GM12878 (cell line): Measurements from ENCODE around the gene RANGAP1. TPM values are rescaled to one million over a fixed set of nuclear protein-coding genes. Genes with fewer than 3 reads are reported as not detected.

Experiments
- EGR1 ChIP-seq, 2 experiments: IDR thresholded peaks; 1 replicate in 1 of 2; 2 replicates in 1 of 2; pipeline ENCODE4 v1.6.1; 2011 to 2012; ENCODE audit warnings: low read depth in 2 of 2, low read length in 2 of 2, borderline replicate concordance in 1 of 2, mild to moderate bottlenecking in 1 of 2, moderate library complexity in 1 of 2
- ESRRA ChIP-seq: IDR thresholded peaks from 2 replicates; pipeline ENCODE4 v1.6.1; 2012; ENCODE audit warnings: mild to moderate bottlenecking, low read length, improper control_type of control experiment
- GABPA ChIP-seq: IDR thresholded peaks from 2 replicates; pipeline ENCODE4 v1.6.1; 2014; ENCODE audit warnings: antibody characterized with exemption, low read depth, mild to moderate bottlenecking, inconsistent platforms
- HDAC2 ChIP-seq: fragments of 200-600 bp; sonication (generic); IDR thresholded peaks from 2 replicates; pipeline ENCODE4 v1.6.1; 2017
- HDAC6 ChIP-seq: fragments of 200-600 bp; sonication (generic); IDR thresholded peaks from one replicate; pipeline ENCODE4 v1.8.0; 2017; ENCODE audit warnings: antibody characterized with exemption; ENCODE audit not compliant: unreplicated experiment
- JUNB ChIP-seq: IDR thresholded peaks from 2 replicates; pipeline ENCODE4 v1.6.1; 2016; ENCODE audit warnings: antibody characterized with exemption, mild to moderate bottlenecking
- JUND ChIP-seq: IDR thresholded peaks from 2 replicates; pipeline ENCODE4 v1.6.1; 2012; ENCODE audit warnings: low read depth, mild to moderate bottlenecking, low read length, improper control_type of control experiment, moderate library complexity
- NFXL1 ChIP-seq: fragments of 450-650 bp; IDR thresholded peaks from 2 replicates; pipeline ENCODE4 v1.6.1; 2017; ENCODE audit warnings: antibody characterized with exemption, mild to moderate bottlenecking, borderline replicate concordance
- NR2C1 ChIP-seq: fragments of 450-650 bp; IDR thresholded peaks from 2 replicates; pipeline ENCODE4 v1.6.1; 2017; ENCODE audit warnings: antibody characterized with exemption, mild to moderate bottlenecking, moderate library complexity
- PAX8 ChIP-seq: fragments of 450-650 bp; IDR thresholded peaks from 2 replicates; pipeline ENCODE4 v1.6.1; 2017; ENCODE audit warnings: mild to moderate bottlenecking, moderate library complexity
- POLR2AphosphoS2 ChIP-seq: IDR thresholded peaks from 2 replicates; pipeline ENCODE4 v1.6.1; 2011; ENCODE audit warnings: low read depth, mild to moderate bottlenecking, low read length, improper control_type of control experiment, moderate library complexity
- RB1 ChIP-seq: fragments of 450-650 bp; formaldehyde crosslinking; IDR thresholded peaks from 2 replicates; pipeline ENCODE4 v1.6.1; 2017; ENCODE audit warnings: mild to moderate bottlenecking, borderline replicate concordance
- RBBP5 ChIP-seq: fragments of 200-600 bp; sonication (generic); conservative IDR thresholded peaks from 2 replicates; pipeline ENCODE4 v1.6.1; 2016
- STAT1 ChIP-seq: fragments of 450-650 bp; conservative IDR thresholded peaks from 2 replicates; pipeline ENCODE4 v1.6.1; 2014; ENCODE audit warnings: antibody characterized with exemption, mild to moderate bottlenecking
- STAT3 ChIP-seq: IDR thresholded peaks from 2 replicates; pipeline ENCODE4 v1.6.1; 2011; ENCODE audit warnings: low read depth, low read length, improper control_type of control experiment
- TCF3 ChIP-seq: IDR thresholded peaks from 2 replicates; pipeline ENCODE4 v1.6.1; 2012; ENCODE audit warnings: low read depth, mild to moderate bottlenecking, low read length, borderline replicate concordance; ENCODE audit not compliant: insufficient read depth
- YBX1 ChIP-seq: fragments of 450-650 bp; IDR thresholded peaks from 2 replicates; pipeline ENCODE4 v1.6.1; 2016; ENCODE audit warnings: antibody characterized with exemption
- ZBED1 ChIP-seq: IDR thresholded peaks from 2 replicates; pipeline ENCODE4 v1.6.1; 2016; ENCODE audit warnings: borderline replicate concordance
- ZNF274 ChIP-seq: IDR thresholded peaks from one replicate; pipeline ENCODE4 v1.8.0; 2011; ENCODE audit not compliant: insufficient read length, insufficient read depth
- ZSCAN29 ChIP-seq: fragments of 450-650 bp; IDR thresholded peaks from 2 replicates; pipeline ENCODE4 v1.6.1; 2017; ENCODE audit warnings: mild to moderate bottlenecking, moderate library complexity
- polyA plus RNA-seq, 11 experiments: library from polyadenylated mRNA; depleted of rRNA in 4 of 11; unstranded in 6 of 11; stranded (reverse) in 5 of 11; fragments of >200 nt; fragmentation: Nextera tagmentation in 4 of 11; fragmentation: Illumina TruSeq in 1 of 11; extraction: Ambion mirVana in 4 of 11; extraction: Trizol in 1 of 11; gene quantifications; 1 replicate in 1 of 11; 2 replicates in 10 of 11; pipeline versions ENCODE4 v1.2.1 to v1.2.3, GENCODE V29; 2011 to 2016; ENCODE audit warnings: inconsistent platforms in 2 of 11, missing spikeins in 2 of 11, low read depth in 1 of 11
- total RNA-seq, 4 experiments: library from RNA; depleted of rRNA in 3 of 4; stranded (reverse); fragments of >200 nt in 3 of 4; fragmentation: Illumina TruSeq in 1 of 4; extraction: Trizol in 1 of 4; gene quantifications; 2 replicates each; pipeline versions ENCODE4 v1.2.1 to v1.2.3, GENCODE V29; 2013 to 2021
- TF ChIP-seq, protein P1 (sequence below): fragments of 450-650 bp; IDR thresholded peaks from 2 replicates; pipeline ENCODE4 v1.6.1; 2017; ENCODE audit warnings: mild to moderate bottlenecking, moderate library complexity
- TF ChIP-seq, protein P2 (sequence below): fragments of 450-650 bp; IDR thresholded peaks from 2 replicates; pipeline ENCODE4 v1.6.1; 2018; ENCODE audit warnings: mild to moderate bottlenecking, low read depth, moderate library complexity; ENCODE audit not compliant: partially characterized antibody
- TF ChIP-seq, protein P3 (sequence below), 3 experiments: IDR thresholded peaks in 2 of 3; conservative IDR thresholded peaks in 1 of 3; 2 replicates each; pipeline ENCODE4 v1.5.1; 2011; ENCODE audit warnings: low read depth in 3 of 3, low read length in 3 of 3, mild to moderate bottlenecking in 3 of 3, control low read depth in 2 of 3, moderate library complexity in 2 of 3, inconsistent platforms in 1 of 3, mixed read lengths in 1 of 3; ENCODE audit not compliant: control insufficient read depth in 2 of 3, insufficient read depth in 1 of 3; ENCODE audit errors: extremely low read depth in 1 of 3

The RANGAP1 gene
- total and polyA plus RNA-seq, 10 of the 15 experiments (the other 5 are each of a cell fraction or from before 2014, with no cell fraction given), result 2.5 to 109 (median 60.2) TPM

DNA sequence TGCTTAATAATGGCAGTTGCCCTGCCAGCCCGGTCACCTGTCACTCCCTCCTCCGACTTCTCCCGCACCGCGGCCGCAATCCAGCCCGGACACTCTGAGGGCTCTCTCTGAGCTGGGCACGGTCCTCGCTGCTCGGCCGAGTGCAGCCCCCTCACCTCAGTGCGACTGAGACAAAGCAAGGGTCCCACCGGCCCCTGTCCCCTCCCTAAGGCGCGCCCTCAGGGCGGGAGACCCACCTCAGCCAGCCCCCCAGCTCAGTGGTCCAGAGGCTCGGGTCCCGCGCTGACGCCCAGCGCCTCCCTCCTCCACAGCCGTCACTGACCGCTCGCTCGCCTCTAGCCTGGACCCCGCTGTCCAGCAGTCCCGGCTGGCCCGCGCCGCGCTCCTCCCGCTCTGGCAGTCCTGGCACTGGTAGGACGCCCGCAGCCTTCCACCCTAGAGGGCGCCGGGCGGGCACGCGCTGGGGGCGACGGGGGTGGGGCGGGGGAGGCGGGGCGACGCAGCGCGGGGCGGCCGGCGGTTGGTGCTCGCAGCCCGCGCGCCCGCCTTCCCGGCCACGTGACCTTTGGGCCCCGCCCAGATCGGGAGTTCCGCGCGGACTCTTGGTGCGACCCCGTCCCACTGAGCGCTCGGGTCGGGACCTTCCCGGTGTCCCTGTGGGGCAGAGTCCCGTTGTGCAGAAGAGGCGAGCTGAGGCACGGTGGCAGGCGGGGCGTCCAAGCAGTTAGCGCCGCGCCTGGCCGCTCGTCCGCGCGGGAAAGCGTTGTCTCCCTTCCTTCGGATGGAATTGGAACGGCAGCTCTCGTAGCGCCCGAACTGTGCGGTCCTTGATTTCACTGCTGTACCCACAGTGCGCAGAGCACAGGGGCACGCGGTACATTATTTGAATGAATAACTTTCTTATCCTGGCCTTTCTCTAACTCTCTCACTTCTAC is 88.7 kb downstream of the RANGAP1 start (continued):
- TF ChIP-seq STAT1 (no peak), POLR2AphosphoS2 (no peak), ZSCAN29 (no peak), RB1 (peak; percentile 65; the same call in 1 of the 2 replicates), ESRRA (no peak), TCF3 (no peak), HDAC2 (no peak), ZNF274 (no peak), STAT3 (no peak), GABPA (no peak), JUNB (no peak), NFXL1 (no peak), EGR1 (IDR thresholded peaks at IDR 0.05; ENCODE audit: borderline replicate concordance in 1 of 2, low read depth in 2 of 2, low read length in 2 of 2) (no peak), RBBP5 (no peak), JUND (no peak), YBX1 (no peak), PAX8 (no peak), ZBED1 (no peak), HDAC6 (no peak), NR2C1 (no peak)
- TF ChIP-seq, protein P1, sequence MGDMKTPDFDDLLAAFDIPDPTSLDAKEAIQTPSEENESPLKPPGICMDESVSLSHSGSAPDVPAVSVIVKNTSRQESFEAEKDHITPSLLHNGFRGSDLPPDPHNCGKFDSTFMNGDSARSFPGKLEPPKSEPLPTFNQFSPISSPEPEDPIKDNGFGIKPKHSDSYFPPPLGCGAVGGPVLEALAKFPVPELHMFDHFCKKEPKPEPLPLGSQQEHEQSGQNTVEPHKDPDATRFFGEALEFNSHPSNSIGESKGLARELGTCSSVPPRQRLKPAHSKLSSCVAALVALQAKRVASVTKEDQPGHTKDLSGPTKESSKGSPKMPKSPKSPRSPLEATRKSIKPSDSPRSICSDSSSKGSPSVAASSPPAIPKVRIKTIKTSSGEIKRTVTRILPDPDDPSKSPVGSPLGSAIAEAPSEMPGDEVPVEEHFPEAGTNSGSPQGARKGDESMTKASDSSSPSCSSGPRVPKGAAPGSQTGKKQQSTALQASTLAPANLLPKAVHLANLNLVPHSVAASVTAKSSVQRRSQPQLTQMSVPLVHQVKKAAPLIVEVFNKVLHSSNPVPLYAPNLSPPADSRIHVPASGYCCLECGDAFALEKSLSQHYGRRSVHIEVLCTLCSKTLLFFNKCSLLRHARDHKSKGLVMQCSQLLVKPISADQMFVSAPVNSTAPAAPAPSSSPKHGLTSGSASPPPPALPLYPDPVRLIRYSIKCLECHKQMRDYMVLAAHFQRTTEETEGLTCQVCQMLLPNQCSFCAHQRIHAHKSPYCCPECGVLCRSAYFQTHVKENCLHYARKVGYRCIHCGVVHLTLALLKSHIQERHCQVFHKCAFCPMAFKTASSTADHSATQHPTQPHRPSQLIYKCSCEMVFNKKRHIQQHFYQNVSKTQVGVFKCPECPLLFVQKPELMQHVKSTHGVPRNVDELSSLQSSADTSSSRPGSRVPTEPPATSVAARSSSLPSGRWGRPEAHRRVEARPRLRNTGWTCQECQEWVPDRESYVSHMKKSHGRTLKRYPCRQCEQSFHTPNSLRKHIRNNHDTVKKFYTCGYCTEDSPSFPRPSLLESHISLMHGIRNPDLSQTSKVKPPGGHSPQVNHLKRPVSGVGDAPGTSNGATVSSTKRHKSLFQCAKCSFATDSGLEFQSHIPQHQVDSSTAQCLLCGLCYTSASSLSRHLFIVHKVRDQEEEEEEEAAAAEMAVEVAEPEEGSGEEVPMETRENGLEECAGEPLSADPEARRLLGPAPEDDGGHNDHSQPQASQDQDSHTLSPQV, result no peak
- TF ChIP-seq, protein P2, sequence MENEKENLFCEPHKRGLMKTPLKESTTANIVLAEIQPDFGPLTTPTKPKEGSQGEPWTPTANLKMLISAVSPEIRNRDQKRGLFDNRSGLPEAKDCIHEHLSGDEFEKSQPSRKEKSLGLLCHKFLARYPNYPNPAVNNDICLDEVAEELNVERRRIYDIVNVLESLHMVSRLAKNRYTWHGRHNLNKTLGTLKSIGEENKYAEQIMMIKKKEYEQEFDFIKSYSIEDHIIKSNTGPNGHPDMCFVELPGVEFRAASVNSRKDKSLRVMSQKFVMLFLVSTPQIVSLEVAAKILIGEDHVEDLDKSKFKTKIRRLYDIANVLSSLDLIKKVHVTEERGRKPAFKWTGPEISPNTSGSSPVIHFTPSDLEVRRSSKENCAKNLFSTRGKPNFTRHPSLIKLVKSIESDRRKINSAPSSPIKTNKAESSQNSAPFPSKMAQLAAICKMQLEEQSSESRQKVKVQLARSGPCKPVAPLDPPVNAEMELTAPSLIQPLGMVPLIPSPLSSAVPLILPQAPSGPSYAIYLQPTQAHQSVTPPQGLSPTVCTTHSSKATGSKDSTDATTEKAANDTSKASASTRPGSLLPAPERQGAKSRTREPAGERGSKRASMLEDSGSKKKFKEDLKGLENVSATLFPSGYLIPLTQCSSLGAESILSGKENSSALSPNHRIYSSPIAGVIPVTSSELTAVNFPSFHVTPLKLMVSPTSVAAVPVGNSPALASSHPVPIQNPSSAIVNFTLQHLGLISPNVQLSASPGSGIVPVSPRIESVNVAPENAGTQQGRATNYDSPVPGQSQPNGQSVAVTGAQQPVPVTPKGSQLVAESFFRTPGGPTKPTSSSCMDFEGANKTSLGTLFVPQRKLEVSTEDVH, result peak; percentile 50
- TF ChIP-seq, protein P3, sequence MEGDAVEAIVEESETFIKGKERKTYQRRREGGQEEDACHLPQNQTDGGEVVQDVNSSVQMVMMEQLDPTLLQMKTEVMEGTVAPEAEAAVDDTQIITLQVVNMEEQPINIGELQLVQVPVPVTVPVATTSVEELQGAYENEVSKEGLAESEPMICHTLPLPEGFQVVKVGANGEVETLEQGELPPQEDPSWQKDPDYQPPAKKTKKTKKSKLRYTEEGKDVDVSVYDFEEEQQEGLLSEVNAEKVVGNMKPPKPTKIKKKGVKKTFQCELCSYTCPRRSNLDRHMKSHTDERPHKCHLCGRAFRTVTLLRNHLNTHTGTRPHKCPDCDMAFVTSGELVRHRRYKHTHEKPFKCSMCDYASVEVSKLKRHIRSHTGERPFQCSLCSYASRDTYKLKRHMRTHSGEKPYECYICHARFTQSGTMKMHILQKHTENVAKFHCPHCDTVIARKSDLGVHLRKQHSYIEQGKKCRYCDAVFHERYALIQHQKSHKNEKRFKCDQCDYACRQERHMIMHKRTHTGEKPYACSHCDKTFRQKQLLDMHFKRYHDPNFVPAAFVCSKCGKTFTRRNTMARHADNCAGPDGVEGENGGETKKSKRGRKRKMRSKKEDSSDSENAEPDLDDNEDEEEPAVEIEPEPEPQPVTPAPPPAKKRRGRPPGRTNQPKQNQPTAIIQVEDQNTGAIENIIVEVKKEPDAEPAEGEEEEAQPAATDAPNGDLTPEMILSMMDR (IDR thresholded peaks at IDR 0.05 in 2 of 3, conservative IDR thresholded peaks at IDR 0.05 in 1 of 3; ENCODE audit: control insufficient read depth in 2 of 3, extremely low read depth in 1 of 3, insufficient read depth in 1 of 3, low read depth in 3 of 3, low read length in 3 of 3), result peak in 1 of 3 experiments; percentile 9; a peak in 1 of 6 replicates
